Body of pancreas (tissue), 4 donors: Measurements from ENCODE around the gene RBMS1.

Experiments used
- POLR2A ChIP-seq, 3 donors: fragments of 450-650 bp; IDR thresholded peaks; one replicate each; pipeline ENCODE4 v1.6.1; 2016; ENCODE audit warnings: antibody characterized with exemption in 3 of 3, mild to moderate bottlenecking in 2 of 3
- TF ChIP-seq, protein P1 (sequence below), 7 experiments: fragments of 450-650 bp in 4 of 7; fragments of 200-600 bp in 3 of 7; sonication (generic) in 3 of 7; IDR thresholded peaks; one replicate each; pipeline ENCODE4 v1.5.1; 2016 to 2019; ENCODE audit warnings: antibody characterized with exemption in 7 of 7

DNA sequence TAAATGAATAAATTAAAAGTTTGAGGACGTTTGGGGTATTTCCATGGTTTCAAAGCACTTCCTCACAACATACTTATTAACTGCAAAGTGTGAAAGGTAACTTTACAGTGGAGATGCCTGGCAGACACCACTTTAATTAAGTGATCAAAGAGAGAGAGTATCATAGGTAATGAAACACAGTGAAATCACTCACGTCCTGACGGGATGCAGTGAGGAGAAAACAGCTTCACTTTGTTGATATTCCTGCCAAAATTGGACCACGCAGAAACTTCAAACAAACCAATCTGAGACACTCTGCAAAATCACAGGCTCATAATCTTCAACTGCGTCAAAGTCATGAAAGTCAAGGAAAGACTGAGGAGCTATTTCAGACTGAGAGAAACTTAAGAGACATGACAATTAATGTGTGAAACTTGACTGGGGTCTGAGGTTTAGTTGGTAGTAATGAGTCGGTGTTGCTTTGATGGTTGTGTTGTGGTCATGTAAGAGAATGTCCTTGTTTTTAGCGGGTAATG is 227.5 kb downstream of the RBMS1 start:
- TF ChIP-seq, protein P1, sequence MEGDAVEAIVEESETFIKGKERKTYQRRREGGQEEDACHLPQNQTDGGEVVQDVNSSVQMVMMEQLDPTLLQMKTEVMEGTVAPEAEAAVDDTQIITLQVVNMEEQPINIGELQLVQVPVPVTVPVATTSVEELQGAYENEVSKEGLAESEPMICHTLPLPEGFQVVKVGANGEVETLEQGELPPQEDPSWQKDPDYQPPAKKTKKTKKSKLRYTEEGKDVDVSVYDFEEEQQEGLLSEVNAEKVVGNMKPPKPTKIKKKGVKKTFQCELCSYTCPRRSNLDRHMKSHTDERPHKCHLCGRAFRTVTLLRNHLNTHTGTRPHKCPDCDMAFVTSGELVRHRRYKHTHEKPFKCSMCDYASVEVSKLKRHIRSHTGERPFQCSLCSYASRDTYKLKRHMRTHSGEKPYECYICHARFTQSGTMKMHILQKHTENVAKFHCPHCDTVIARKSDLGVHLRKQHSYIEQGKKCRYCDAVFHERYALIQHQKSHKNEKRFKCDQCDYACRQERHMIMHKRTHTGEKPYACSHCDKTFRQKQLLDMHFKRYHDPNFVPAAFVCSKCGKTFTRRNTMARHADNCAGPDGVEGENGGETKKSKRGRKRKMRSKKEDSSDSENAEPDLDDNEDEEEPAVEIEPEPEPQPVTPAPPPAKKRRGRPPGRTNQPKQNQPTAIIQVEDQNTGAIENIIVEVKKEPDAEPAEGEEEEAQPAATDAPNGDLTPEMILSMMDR (IDR thresholded peaks at IDR 0.05) = no peak
- TF ChIP-seq POLR2A (IDR thresholded peaks at IDR 0.05) = no peak
